Measurements from ENCODE around the gene VCX3A. TPM values are rescaled to one million over a fixed set of nuclear protein-coding genes. Genes with fewer than 3 reads are reported as not detected.

VCX3A gene
- total RNA-seq (2022; extraction: Qiagen RNA extraction) = not detected in 5 replicates

DNA sequence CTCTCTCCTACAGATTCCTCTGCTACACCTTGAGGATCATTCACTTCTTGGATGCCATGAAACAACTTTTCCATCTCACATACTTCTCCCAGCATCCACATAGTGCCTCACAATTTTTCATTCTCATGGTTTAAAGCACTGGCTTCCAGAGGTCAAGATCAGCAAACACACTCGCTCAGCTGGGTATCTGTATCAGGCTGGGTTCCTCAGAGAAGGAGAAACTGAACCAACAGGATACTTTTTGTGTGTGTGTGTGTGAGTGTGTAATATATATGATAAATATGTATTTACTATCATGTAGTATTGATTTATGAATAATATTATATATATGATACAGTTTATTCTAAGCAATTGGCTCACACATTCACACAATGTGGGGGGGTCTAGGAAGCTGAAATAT, at the start of gene VCX3A:
TSS of gene VCX3A (minus strand) at position 101 of the 400 bp plus-strand sequence. CDS start 621 bp downstream, outside the sequence.

